Measurements from ENCODE around the gene AKAP7.

DNA sequence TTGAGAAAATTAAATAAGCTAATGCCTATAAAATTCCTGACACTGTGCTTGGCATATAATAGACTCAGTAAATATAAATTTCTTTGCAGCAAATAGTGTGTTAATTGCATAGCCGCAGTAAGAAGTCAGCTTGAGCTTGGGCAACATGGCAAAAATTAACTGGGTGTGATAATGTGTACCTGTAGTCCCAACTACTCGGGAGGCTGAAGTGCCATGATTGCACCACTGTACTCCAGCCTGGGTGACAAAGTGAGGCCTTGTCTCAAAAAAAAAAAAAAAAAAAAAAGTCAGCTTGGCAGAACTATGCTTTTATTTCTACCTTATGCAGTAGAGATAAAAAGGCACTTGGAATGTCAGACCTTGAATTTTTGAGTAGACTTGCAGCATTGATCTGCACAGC is 121.8 kb downstream of the AKAP7 start:
- no peak for TF ChIP-seq EZH2 (IDR thresholded peaks at IDR 0.05; ENCODE audit: borderline replicate concordance, low read depth, low read length, severe bottlenecking)
- TF ChIP-seq, protein P1, sequence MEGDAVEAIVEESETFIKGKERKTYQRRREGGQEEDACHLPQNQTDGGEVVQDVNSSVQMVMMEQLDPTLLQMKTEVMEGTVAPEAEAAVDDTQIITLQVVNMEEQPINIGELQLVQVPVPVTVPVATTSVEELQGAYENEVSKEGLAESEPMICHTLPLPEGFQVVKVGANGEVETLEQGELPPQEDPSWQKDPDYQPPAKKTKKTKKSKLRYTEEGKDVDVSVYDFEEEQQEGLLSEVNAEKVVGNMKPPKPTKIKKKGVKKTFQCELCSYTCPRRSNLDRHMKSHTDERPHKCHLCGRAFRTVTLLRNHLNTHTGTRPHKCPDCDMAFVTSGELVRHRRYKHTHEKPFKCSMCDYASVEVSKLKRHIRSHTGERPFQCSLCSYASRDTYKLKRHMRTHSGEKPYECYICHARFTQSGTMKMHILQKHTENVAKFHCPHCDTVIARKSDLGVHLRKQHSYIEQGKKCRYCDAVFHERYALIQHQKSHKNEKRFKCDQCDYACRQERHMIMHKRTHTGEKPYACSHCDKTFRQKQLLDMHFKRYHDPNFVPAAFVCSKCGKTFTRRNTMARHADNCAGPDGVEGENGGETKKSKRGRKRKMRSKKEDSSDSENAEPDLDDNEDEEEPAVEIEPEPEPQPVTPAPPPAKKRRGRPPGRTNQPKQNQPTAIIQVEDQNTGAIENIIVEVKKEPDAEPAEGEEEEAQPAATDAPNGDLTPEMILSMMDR (IDR thresholded peaks at IDR 0.05; ENCODE audit: borderline replicate concordance, extremely low read depth, low read length, poor library complexity, severe bottlenecking): no peak
